OCI-LY1 (cell line): ENCODE measurements around the gene MAP3K10.
"Not testable (repeated sequence)": the region's sequence is repeated elsewhere in the genome, so short reads cannot be mapped to it uniquely, and the experiment has no call there.

Experiments used
- EZH2 ChIP-seq: fragments of 200-600 bp; sonication (generic), shearing (Covaris generic); IDR thresholded peaks from 2 replicates; pipeline ENCODE4 v1.8.0; 2017; ENCODE audit warnings: borderline replicate concordance, mixed run types, mild to moderate bottlenecking, antibody characterized with exemption, low read length, moderate library complexity, mixed read lengths
- TF ChIP-seq, protein P1 (sequence below): fragments of 200-600 bp; sonication (generic), shearing (Covaris generic); IDR thresholded peaks from 2 replicates; pipeline ENCODE4 v1.5.1; 2017; ENCODE audit warnings: mild to moderate bottlenecking, antibody characterized with exemption, low read length, moderate library complexity, mixed read lengths

DNA sequence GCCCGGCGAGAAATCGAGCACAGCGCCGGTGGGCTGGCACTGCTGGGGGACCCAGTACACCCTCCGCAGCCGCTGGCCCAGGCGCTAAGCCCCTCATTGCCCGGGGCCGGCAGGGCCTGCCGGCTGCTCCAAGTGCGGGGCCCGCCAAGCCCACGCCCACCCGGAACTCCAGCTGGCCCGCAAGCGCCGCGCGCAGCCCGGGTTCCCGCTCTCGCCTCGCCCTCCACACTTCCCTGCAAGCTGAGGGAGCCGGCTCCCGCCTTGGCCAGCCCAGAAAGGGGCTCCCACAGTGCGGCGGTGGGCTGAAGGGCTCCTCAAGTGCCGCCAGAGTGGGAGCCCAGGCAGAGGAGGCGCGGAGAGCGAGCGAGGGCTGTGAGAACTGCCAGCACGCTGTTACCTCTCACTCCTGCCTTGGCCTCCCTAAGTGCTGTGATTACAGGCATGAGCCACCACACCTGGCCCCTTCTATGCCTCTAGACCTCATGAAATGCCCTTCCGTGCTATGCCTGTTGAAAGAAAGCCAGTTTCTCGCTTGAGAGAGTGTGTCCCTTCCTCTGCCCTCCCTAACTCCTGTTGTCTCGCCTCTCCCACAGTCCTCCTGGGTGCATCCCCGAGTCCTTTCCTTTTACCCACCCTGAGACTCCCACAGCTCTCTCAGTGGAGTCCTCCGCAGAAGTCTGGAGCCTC lies 20.8 kb upstream of the MAP3K10 start:
- TF ChIP-seq, protein P1, sequence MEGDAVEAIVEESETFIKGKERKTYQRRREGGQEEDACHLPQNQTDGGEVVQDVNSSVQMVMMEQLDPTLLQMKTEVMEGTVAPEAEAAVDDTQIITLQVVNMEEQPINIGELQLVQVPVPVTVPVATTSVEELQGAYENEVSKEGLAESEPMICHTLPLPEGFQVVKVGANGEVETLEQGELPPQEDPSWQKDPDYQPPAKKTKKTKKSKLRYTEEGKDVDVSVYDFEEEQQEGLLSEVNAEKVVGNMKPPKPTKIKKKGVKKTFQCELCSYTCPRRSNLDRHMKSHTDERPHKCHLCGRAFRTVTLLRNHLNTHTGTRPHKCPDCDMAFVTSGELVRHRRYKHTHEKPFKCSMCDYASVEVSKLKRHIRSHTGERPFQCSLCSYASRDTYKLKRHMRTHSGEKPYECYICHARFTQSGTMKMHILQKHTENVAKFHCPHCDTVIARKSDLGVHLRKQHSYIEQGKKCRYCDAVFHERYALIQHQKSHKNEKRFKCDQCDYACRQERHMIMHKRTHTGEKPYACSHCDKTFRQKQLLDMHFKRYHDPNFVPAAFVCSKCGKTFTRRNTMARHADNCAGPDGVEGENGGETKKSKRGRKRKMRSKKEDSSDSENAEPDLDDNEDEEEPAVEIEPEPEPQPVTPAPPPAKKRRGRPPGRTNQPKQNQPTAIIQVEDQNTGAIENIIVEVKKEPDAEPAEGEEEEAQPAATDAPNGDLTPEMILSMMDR: not testable (repeated sequence)
- TF ChIP-seq EZH2: not testable (repeated sequence)
